ENCODE data around the gene KATNB1.

The KATNB1 gene

DNA sequence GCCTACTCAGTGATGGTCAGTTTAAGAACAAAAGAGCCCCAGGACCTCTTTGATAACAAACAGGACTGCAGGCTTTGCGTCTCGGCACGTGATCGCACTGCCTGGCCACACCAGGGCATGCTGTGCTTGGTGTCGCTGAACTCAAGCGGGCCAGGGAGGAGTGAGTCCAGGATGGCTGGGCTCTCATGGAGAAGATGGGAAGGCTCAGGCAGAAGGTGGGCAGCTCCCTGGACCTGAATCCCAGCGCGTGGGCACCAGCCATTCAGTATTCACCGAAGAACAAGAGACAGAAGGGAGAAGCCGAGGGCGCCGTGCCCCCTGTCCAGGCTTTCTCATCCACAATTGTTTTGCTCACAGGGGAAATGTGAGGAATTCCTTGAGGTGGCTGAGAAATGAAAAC lies 11.9 kb downstream of the KATNB1 start:
- Histone ChIP-seq H3K27me3 (ENCODE audit: insufficient read depth, low read length) (no peaks in the 10 kb centered on the region), H3K36me3 (ENCODE audit: insufficient read depth, low read length) (peaks cover 8% of the 10 kb centered on the region)

DNA sequence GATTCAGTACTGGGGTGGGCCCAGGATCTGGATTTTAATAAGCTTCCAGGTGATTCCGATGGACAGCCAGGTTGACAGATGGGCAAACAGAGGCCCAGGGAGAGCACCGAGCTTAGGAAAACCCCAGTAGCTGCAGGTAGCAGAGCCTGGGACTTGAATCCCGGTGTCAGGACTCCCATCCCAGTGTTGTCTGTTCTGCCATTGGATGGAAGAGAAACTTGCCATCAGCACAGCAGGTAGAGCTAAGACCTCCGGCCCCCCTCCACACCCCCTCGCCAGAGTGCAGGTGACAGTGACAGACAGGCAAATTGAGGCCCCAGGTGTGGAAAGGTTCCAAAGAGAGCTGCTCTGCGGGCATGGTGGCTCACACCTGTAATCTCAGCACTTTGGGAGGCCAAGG lies 12.4 kb downstream of the KATNB1 start:
- H3K4me3 ChIP-seq (ENCODE audit: low read depth, low read length, poor library complexity, severe bottlenecking) = no peak overlapping the region
- no peaks in the 10 kb centered on the region for H3K9me2 ChIP-seq (ENCODE audit: low read depth, low read length)
- H3F3A ChIP-seq (ENCODE audit: insufficient read depth, low read length) = no peaks in the 10 kb centered on the region
- no peak overlapping the region for H3K4me2 ChIP-seq (ENCODE audit: low read length)
- no peaks in the 10 kb centered on the region for H3K27me3 ChIP-seq (ENCODE audit: insufficient read depth, low read length)
- H3K9ac ChIP-seq (ENCODE audit: low read length) = no peak overlapping the region
- H2AFZ ChIP-seq (ENCODE audit: low read length) = no peak overlapping the region
- no peaks in the 10 kb centered on the region for H3K4me1 ChIP-seq (ENCODE audit: insufficient read depth, low read length, severe bottlenecking)
- TF ChIP-seq EZH2 (IDR thresholded peaks at IDR 0.05; ENCODE audit: borderline replicate concordance, low read length) = no peak
- TF ChIP-seq, protein P1, sequence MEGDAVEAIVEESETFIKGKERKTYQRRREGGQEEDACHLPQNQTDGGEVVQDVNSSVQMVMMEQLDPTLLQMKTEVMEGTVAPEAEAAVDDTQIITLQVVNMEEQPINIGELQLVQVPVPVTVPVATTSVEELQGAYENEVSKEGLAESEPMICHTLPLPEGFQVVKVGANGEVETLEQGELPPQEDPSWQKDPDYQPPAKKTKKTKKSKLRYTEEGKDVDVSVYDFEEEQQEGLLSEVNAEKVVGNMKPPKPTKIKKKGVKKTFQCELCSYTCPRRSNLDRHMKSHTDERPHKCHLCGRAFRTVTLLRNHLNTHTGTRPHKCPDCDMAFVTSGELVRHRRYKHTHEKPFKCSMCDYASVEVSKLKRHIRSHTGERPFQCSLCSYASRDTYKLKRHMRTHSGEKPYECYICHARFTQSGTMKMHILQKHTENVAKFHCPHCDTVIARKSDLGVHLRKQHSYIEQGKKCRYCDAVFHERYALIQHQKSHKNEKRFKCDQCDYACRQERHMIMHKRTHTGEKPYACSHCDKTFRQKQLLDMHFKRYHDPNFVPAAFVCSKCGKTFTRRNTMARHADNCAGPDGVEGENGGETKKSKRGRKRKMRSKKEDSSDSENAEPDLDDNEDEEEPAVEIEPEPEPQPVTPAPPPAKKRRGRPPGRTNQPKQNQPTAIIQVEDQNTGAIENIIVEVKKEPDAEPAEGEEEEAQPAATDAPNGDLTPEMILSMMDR (IDR thresholded peaks at IDR 0.05; ENCODE audit: low read length) = no peak
- no peaks in the 10 kb centered on the region for H3K79me2 ChIP-seq (ENCODE audit: insufficient read depth, low read length)
- H3K36me3 ChIP-seq (ENCODE audit: insufficient read depth, low read length) = peaks cover 8% of the 10 kb centered on the region
- no peak overlapping the region for H3K27ac ChIP-seq (ENCODE audit: low read depth, low read length, poor library complexity, severe bottlenecking)
- H4K20me1 ChIP-seq (ENCODE audit: insufficient read depth, low read length) = no peaks in the 10 kb centered on the region
- H3K9me3 ChIP-seq (ENCODE audit: low read length) = no peaks in the 10 kb centered on the region

More for the DNA sequence above, 11.9 kb downstream of the KATNB1 start:
- H3K4me2 ChIP-seq (ENCODE audit: low read length) = no peak overlapping the region
- H3F3A ChIP-seq (ENCODE audit: insufficient read depth, low read length) = no peaks in the 10 kb centered on the region
- no peaks in the 10 kb centered on the region for H4K20me1 ChIP-seq (ENCODE audit: insufficient read depth, low read length)
- no peak overlapping the region for H3K4me3 ChIP-seq (ENCODE audit: low read depth, low read length, poor library complexity, severe bottlenecking)
- H3K9ac ChIP-seq (ENCODE audit: low read length) = no peak overlapping the region
- no peak overlapping the region for H3K27ac ChIP-seq (ENCODE audit: low read depth, low read length, poor library complexity, severe bottlenecking)
- H3K9me2 ChIP-seq (ENCODE audit: low read depth, low read length) = no peaks in the 10 kb centered on the region
- no peaks in the 10 kb centered on the region for H3K4me1 ChIP-seq (ENCODE audit: insufficient read depth, low read length, severe bottlenecking)
- H3K9me3 ChIP-seq (ENCODE audit: low read length) = no peaks in the 10 kb centered on the region
- no peak overlapping the region for H2AFZ ChIP-seq (ENCODE audit: low read length)
- TF ChIP-seq EZH2 (IDR thresholded peaks at IDR 0.05; ENCODE audit: borderline replicate concordance, low read length) = no peak
- TF ChIP-seq, protein P1 (IDR thresholded peaks at IDR 0.05; ENCODE audit: low read length) = no peak
- no peaks in the 10 kb centered on the region for H3K79me2 ChIP-seq (ENCODE audit: insufficient read depth, low read length)

DNA sequence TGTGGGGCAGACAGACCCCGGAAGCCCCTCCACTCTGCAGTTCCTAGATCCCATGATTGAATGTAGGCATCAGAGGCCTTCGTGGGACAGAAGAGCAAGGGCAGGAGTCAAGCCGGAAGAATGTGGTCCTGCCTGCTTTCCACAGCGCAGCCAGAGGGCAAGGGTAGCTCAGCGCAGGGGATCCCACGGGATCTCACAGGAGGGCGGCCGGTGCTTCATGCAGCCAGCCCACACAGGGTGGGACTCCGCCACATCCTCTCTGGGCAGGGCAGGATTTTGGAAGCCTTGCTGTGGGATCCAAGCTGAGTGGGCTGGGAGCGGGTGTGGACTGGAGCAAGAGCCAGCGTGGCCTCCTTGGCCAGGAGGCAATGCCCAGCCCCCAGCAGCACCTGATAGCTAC lies 13.0 kb downstream of the KATNB1 start:
- Histone ChIP-seq H3K79me2 (ENCODE audit: insufficient read depth, low read length) (no peaks in the 10 kb centered on the region), H2AFZ (ENCODE audit: low read length) (no peak overlapping the region), H3K9me2 (ENCODE audit: low read depth, low read length) (no peaks in the 10 kb centered on the region), H3F3A (ENCODE audit: insufficient read depth, low read length) (no peaks in the 10 kb centered on the region), H3K4me2 (ENCODE audit: low read length) (no peak overlapping the region), H3K9ac (ENCODE audit: low read length) (no peak overlapping the region), H3K9me3 (ENCODE audit: low read length) (no peaks in the 10 kb centered on the region), H3K27ac (ENCODE audit: low read depth, low read length, poor library complexity, severe bottlenecking) (no peak overlapping the region), H3K36me3 (ENCODE audit: insufficient read depth, low read length) (peaks cover 4% of the 10 kb centered on the region), H3K4me1 (ENCODE audit: insufficient read depth, low read length, severe bottlenecking) (no peaks in the 10 kb centered on the region), H3K4me3 (ENCODE audit: low read depth, low read length, poor library complexity, severe bottlenecking) (no peak overlapping the region), H3K27me3 (ENCODE audit: insufficient read depth, low read length) (no peaks in the 10 kb centered on the region), H4K20me1 (ENCODE audit: insufficient read depth, low read length) (no peaks in the 10 kb centered on the region)
- no peak for TF ChIP-seq EZH2 (IDR thresholded peaks at IDR 0.05; ENCODE audit: borderline replicate concordance, low read length)
- TF ChIP-seq, protein P1 (IDR thresholded peaks at IDR 0.05; ENCODE audit: low read length) = no peak
